Esophagus squamous epithelium (tissue), 5 donors: ENCODE data around the gene PRKAR2B. TPM values are rescaled to one million over a fixed set of nuclear protein-coding genes. Genes with fewer than 3 reads are reported as not detected.

Source experiments
- DNase-seq: peaks from one replicate; lab custom pipeline; 2025; lab: John Stamatoyannopoulos, UW
- H3K27ac ChIP-seq, 4 donors: fragments of 200-600 bp; sonication (generic); one replicate each; pipeline ENCODE4 v1.5.1; 2016 to 2019; ENCODE audit warnings: mild to moderate bottlenecking in 1 of 4
- H3K27me3 ChIP-seq, 4 donors: fragments of 200-600 bp; sonication (generic); 1 replicate in 3 of 4; 2 replicates in 1 of 4; pipeline versions ENCODE4 v1.5.1 to v1.6.0; 2017 to 2021; ENCODE audit warnings: antibody characterized with exemption in 1 of 4
- H3K36me3 ChIP-seq, 3 donors: fragments of 200-600 bp; sonication (generic); one replicate each; pipeline ENCODE4 v1.5.1; 2016 to 2019
- H3K4me1 ChIP-seq, 3 donors: fragments of 200-600 bp; sonication (generic); one replicate each; pipeline ENCODE4 v1.5.1; 2017 to 2019
- H3K4me3 ChIP-seq, 4 donors: fragments of 200-600 bp; sonication (generic); 1 replicate in 3 of 4; 2 replicates in 1 of 4; pipeline ENCODE4 v1.5.1; 2016 to 2019; ENCODE audit warnings: mild to moderate bottlenecking in 2 of 4, moderate library complexity in 1 of 4
- H3K9me3 ChIP-seq, 3 donors: fragments of 200-600 bp; sonication (generic); one replicate each; pipeline ENCODE4 v1.5.1; 2016 to 2019
- CTCF ChIP-seq, 6 experiments: fragments of 450-650 bp in 4 of 6; fragments of 200-600 bp in 2 of 6; sonication (generic) in 2 of 6; IDR thresholded peaks; one replicate each; pipeline ENCODE4 v1.5.1; 2016 to 2019; ENCODE audit warnings: antibody characterized with exemption in 6 of 6, mild to moderate bottlenecking in 4 of 6, moderate library complexity in 4 of 6
- POLR2A ChIP-seq, 4 donors: fragments of 450-650 bp; IDR thresholded peaks; one replicate each; pipeline ENCODE4 v1.6.1; 2017; ENCODE audit warnings: antibody characterized with exemption in 4 of 4, mild to moderate bottlenecking in 4 of 4, moderate library complexity in 3 of 4
- WGBS, 2 donors: methylation state at CpG; one replicate each; pipeline ENCODE4 v1.1.5; 2018; 5-methylcytosine and 5-hydroxymethylcytosine counted together
- intact Hi-C: fragments of 100-400 bp; cut with DNase I; formaldehyde crosslinking; loops from one replicate; pipeline ENCODE4 v1.15.0; 2022
- total RNA-seq, 4 donors: library from RNA; depleted of rRNA; stranded (reverse); fragments of >200 nt; gene quantifications; one replicate each; pipeline ENCODE4 v1.1.0, GENCODE V29; 2016
- donor health status: DM: yes; HTN: yes; CAD: no.

PRKAR2B gene
- total RNA-seq, 4 donors from 2014 or later = 1.1 to 23.1 (median 4.2) TPM

DNA sequence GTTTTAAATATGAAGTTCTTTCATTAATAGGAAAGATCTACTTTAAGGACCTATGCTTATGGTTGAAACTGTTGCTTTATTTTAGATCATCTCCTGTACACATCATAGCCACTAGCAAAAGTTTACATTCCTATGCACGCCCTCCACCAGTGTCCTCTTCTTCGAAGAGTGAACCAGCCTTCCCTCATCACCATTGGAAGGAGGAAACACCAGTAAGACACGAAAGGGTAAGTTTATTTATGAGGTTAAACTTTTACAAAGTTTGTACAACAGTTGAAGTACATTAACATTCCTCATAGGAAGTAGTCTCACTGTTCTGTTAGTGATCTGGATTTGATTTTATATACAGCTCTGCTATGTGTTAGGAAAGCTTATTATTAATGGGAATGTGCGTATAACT lies 141.2 kb downstream of the PRKAR2B start:
- no peaks in the 10 kb centered on the region for H3K9me3 ChIP-seq
- no peak for TF ChIP-seq POLR2A (IDR thresholded peaks at IDR 0.05)
- TF ChIP-seq CTCF (IDR thresholded peaks at IDR 0.05) = no peak
- peaks cover 7 to 100% (median 18%) of the 10 kb centered on the region in 3 donors for H3K36me3 ChIP-seq
- DNase-seq = no peak
- no peak overlapping the region for H3K4me3 ChIP-seq
- WGBS, 2 donors = 74 to 76% methylated on average over 4 of the region's 4 CpGs
- intact Hi-C loops = no loop called here
- H3K27me3 ChIP-seq = no peaks in the 10 kb centered on the region
- no peak overlapping the region for H3K27ac ChIP-seq
- peaks cover 0 to 13% (median 0%) of the 10 kb centered on the region in 3 donors for H3K4me1 ChIP-seq

DNA sequence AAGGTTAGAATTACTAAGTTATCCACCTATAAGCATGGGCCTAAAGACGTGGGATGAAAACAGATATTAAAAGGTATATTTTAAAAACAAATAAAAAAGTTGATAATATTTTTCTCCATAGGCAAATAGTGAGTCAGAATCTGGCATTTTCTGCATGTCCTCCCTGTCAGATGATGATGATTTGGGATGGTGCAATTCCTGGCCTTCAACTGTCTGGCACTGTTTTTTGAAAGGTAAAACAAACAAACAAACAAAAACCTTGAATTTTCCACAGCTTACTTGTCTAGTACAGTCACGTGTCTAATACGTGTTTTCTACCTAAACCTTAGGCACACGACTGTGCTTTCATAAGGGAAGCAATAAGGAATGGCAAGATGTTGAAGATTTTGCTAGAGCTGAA lies 141.7 kb downstream of the PRKAR2B start:
- TF ChIP-seq POLR2A (IDR thresholded peaks at IDR 0.05) = no peak
- Histone ChIP-seq H3K4me3 (no peak overlapping the region), H3K9me3 (no peaks in the 10 kb centered on the region), H3K36me3 (peaks cover 7 to 100% (median 23%) of the 10 kb centered on the region in 3 donors), H3K4me1 (peaks cover 0 to 7% (median 0%) of the 10 kb centered on the region in 3 donors), H3K27ac (no peak overlapping the region), H3K27me3 (no peaks in the 10 kb centered on the region)
- no peak for DNase-seq
- intact Hi-C loops = no loop called here
- 82 to 92% methylated on average over 4 of the region's 4 CpGs for WGBS, 2 donors

DNA sequence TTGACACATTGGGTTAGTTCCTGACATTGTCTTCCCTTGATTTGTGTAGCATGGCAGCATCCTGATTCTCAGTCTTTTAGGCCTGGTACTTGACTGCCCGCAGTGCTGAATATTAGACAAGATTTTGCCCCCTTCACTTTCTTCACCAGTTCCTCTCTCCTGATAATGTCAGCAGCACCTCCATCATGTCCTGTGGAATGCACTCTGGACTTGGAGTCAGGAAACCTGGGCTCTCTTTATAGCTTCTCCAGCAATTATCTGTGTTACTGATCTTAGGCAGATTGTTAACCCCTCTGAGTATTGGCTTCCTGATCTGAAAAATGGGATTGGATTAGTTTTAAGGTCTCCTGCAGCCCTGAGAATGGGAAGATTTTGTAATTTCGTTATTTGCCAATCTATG lies 143.3 kb downstream of the PRKAR2B start:
- H3K27me3 ChIP-seq = no peaks in the 10 kb centered on the region

GRCh38 chr7:107190090-107190489 lies 145.6 kb downstream of the PRKAR2B start:
- WGBS, 2 donors = 93 to 98% methylated on average over 2 of the region's 2 CpGs
- TF ChIP-seq CTCF (IDR thresholded peaks at IDR 0.05) = no peak
- DNase-seq = no peak
- Histone ChIP-seq H3K27me3 (no peaks in the 10 kb centered on the region), H3K27ac (no peak overlapping the region), H3K36me3 (peaks cover 12 to 97% (median 22%) of the 10 kb centered on the region in 3 donors), H3K4me3 (no peak overlapping the region), H3K4me1 (peaks cover 0 to under 1% (median 0%) of the 10 kb centered on the region in 3 donors), H3K9me3 (no peaks in the 10 kb centered on the region)
- intact Hi-C loops = no loop called here

More for the DNA sequence above, 143.3 kb downstream of the PRKAR2B start:
- 90 to 97% methylated on average over 2 of the region's 2 CpGs for WGBS, 2 donors
- Histone ChIP-seq H3K4me1 (peaks cover 0 to 5% (median 0%) of the 10 kb centered on the region in 3 donors), H3K4me3 (no peak overlapping the region), H3K36me3 (peaks cover 7 to 100% (median 25%) of the 10 kb centered on the region in 3 donors), H3K9me3 (no peaks in the 10 kb centered on the region), H3K27ac (no peak overlapping the region)
- no peak for DNase-seq
- TF ChIP-seq CTCF (IDR thresholded peaks at IDR 0.05) = no peak
- TF ChIP-seq POLR2A (IDR thresholded peaks at IDR 0.05) = no peak
- intact Hi-C loops = no loop called here

DNA sequence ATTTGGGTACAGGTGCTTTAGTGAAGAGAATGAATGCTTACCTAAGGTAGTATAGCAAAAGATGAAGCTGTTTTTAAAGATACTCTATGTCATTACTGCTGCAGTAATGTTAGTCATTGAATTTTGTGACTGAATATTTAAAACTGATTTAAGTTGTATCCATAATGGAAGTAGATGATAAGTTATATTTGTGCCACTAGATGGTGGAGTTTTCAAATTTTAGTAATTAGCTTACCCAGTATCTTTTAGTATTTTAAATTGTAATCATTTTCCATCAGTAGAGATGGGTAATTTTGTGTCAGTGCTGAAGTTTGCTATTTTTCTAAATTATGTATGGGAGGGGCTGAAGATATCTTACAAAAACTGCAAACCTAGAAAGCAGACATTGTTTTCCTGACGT lies 149.5 kb downstream of the PRKAR2B start:
- Histone ChIP-seq H3K27ac (no peak overlapping the region), H3K27me3 (no peaks in the 10 kb centered on the region), H3K4me3 (no peak overlapping the region), H3K36me3 (peaks cover 12 to 97% (median 27%) of the 10 kb centered on the region in 3 donors), H3K9me3 (no peaks in the 10 kb centered on the region), H3K4me1 (no peaks in the 10 kb centered on the region)
- WGBS, 2 donors = 75 to 78% methylated on average over 1 of the region's 1 CpG
- no peak for DNase-seq
- TF ChIP-seq CTCF (IDR thresholded peaks at IDR 0.05) (no peak), POLR2A (IDR thresholded peaks at IDR 0.05) (no peak)
- intact Hi-C loops = no loop called here
